G401.6 (cell line): ENCODE measurements around the gene NCAPD2.

Experiments
- FAIRE-seq: peaks from 2 replicates; lab custom pipeline; 2012; peaks lifted over from hg19 to GRCh38; lab: Jason Lieb, UNC

The NCAPD2 gene, protein sequence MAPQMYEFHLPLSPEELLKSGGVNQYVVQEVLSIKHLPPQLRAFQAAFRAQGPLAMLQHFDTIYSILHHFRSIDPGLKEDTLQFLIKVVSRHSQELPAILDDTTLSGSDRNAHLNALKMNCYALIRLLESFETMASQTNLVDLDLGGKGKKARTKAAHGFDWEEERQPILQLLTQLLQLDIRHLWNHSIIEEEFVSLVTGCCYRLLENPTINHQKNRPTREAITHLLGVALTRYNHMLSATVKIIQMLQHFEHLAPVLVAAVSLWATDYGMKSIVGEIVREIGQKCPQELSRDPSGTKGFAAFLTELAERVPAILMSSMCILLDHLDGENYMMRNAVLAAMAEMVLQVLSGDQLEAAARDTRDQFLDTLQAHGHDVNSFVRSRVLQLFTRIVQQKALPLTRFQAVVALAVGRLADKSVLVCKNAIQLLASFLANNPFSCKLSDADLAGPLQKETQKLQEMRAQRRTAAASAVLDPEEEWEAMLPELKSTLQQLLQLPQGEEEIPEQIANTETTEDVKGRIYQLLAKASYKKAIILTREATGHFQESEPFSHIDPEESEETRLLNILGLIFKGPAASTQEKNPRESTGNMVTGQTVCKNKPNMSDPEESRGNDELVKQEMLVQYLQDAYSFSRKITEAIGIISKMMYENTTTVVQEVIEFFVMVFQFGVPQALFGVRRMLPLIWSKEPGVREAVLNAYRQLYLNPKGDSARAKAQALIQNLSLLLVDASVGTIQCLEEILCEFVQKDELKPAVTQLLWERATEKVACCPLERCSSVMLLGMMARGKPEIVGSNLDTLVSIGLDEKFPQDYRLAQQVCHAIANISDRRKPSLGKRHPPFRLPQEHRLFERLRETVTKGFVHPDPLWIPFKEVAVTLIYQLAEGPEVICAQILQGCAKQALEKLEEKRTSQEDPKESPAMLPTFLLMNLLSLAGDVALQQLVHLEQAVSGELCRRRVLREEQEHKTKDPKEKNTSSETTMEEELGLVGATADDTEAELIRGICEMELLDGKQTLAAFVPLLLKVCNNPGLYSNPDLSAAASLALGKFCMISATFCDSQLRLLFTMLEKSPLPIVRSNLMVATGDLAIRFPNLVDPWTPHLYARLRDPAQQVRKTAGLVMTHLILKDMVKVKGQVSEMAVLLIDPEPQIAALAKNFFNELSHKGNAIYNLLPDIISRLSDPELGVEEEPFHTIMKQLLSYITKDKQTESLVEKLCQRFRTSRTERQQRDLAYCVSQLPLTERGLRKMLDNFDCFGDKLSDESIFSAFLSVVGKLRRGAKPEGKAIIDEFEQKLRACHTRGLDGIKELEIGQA (N-terminal part only)

DNA sequence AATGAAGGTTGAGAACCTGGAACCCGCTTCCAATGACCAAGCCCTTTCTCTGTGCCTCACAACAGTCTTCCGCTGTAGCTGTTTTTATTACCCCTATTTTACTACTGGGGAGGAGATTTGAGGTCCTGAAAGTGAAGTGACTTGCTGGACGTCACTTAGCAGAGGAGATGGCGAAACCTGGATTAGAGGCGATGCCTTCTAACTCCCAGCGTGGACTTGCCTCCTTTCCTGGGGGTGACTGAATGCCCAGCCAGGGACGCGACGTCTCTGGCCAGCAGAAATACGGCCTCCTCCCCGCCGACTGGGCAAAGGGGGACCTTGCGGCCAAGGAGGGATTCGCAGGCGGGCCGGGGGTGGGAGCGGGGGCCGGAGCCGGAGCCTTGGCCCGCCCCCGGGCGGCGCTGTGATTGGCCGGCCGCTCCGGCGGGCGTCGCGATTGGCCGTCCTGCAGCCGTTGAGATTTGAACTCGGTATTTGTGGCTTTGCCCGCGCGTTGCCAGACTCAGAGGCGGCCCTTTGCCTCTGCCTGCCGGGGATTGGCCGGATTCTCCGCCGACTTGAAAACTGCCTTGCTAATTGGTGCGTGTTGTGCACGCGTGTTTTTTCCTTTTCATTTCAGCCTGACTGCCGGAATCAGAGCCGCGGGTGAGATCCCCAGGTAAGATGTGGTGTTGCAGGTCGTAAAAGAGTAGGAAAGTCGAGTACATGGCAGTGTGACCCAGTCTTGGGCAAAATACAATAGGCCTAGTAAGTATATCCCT, at the start of gene NCAPD2:
Gene NCAPD2, plus strand, starts transcription at position 606 of the 761 bp plus-strand sequence. CDS start 997 bp downstream, outside the sequence.
- peak; percentile 85 for FAIRE-seq

DNA sequence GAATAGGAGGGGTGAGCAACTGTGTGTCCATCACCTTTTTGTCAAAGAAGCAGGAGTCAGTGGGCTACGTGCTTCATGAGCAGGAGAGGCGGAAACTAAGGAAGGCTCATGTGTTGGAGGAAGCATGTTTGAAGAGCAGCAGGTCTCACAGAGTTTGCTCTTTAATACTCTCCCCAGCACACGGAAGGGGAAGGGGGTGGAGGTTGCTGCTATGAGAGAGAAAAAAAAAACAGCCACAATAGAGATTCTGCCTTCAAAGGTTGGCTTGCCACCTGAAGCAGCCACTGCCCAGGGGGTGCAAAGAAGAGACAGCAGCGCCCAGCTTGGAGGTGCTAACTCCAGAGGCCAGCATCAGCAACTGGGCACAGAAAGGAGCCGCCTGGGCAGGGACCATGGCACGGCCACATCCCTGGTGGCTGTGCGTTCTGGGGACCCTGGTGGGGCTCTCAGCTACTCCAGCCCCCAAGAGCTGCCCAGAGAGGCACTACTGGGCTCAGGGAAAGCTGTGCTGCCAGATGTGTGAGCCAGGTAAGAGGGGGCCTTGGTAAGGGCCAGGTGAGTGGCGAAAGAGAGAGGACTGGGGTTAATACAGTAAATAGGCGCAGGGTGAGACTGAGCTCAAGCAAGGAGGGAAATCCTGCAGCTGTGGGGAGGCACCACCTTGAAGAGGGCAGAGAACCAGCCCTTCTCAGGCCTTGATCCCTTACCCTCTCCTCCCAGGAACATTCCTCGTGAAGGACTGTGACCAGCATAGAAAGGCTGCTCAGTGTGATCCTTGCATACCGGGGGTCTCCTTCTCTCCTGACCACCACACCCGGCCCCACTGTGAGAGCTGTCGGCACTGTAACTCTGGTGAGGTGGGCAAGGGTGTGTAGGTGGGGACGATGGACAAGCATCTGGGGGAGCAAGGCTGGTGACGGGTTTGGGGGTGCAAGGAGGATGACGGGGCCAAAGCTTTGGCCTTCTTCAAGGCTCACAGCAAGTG, 48.9 kb upstream of the NCAPD2 start, which contains the start of gene CD27:
Gene CD27, plus strand, starts transcription at position 252 of the 985 bp plus-strand sequence. Its CDS starts 141 bp downstream, at position 393.
- FAIRE-seq = no peak

DNA sequence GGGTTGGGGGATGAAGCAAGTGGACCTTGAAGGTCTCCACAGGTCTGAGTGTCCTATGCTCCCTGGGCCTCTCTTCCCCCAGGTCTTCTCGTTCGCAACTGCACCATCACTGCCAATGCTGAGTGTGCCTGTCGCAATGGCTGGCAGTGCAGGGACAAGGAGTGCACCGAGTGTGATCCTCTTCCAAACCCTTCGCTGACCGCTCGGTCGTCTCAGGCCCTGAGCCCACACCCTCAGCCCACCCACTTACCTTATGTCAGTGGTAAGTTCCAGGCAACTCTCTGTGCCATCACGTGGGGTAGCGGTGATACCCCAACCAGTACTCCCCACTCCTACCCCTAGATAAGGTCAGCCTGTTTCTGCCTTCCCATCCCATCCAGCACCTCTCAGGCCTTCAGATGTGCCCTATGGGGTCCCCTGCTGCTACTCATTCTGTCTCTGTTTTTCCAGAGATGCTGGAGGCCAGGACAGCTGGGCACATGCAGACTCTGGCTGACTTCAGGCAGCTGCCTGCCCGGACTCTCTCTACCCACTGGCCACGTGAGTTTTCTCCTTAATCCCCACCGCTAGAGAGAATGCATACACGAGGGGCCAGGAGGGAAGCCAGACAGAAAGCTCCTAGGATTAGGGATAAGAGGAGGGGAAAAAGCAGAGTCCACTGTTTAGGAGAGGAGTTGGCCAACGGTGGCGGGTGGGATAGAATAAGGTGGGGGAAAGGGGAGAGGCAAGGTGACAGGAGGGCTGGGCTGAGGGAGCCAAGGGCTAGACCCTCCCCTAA, 43.6 kb upstream of the NCAPD2 start:
- FAIRE-seq = no peak

DNA sequence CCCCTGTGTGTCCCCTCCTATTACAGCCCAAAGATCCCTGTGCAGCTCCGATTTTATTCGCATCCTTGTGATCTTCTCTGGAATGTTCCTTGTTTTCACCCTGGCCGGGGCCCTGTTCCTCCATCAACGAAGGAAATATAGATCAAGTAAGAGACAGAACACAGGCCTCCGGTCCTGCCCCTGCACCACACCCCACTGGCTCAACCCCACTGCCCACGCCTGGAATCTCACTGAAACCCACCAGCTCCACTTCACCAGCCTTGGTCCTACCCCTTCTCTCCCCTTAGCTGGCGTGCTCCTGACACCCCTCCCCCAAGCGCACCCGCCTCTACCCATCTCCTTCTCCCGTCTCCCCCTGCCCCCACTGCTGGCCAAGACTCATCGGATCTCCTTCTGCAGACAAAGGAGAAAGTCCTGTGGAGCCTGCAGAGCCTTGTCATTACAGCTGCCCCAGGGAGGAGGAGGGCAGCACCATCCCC, 43.0 kb upstream of the NCAPD2 start:
- no peak for FAIRE-seq

DNA sequence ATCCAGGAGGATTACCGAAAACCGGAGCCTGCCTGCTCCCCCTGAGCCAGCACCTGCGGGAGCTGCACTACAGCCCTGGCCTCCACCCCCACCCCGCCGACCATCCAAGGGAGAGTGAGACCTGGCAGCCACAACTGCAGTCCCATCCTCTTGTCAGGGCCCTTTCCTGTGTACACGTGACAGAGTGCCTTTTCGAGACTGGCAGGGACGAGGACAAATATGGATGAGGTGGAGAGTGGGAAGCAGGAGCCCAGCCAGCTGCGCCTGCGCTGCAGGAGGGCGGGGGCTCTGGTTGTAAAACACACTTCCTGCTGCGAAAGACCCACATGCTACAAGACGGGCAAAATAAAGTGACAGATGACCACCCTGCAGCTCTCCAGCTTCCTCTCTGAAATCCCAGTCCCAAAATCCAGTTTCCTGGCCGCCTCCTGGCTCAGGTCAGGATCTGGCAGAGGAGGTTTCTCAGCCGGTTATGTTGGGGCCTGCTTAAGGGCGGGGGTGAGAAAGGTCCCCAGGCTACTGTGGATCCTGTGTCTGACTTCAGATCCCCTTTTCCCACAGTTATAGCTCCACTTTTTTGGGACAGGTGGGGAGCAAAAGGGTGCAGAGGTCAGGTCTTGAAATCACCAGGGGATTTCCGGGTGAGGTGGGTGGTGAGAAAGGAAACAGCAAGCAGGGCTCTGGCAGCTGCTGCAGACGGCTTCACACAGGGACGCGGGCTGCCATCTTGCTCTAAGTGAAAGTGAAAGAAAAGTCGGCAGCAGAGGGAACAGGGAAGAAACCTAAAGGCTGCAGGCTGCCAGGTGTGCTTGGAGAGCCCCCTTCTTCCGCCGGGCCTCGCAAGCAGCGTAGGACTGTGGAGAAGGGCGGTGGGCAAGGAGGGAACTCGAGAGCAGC, 42.3 kb upstream of the NCAPD2 start, which contains the start of gene TAPBPL:
Gene TAPBPL, plus strand, starts transcription at position 695 of the 897 bp plus-strand sequence. CDS start 207 bp downstream, outside the sequence.
- no peak for FAIRE-seq

DNA sequence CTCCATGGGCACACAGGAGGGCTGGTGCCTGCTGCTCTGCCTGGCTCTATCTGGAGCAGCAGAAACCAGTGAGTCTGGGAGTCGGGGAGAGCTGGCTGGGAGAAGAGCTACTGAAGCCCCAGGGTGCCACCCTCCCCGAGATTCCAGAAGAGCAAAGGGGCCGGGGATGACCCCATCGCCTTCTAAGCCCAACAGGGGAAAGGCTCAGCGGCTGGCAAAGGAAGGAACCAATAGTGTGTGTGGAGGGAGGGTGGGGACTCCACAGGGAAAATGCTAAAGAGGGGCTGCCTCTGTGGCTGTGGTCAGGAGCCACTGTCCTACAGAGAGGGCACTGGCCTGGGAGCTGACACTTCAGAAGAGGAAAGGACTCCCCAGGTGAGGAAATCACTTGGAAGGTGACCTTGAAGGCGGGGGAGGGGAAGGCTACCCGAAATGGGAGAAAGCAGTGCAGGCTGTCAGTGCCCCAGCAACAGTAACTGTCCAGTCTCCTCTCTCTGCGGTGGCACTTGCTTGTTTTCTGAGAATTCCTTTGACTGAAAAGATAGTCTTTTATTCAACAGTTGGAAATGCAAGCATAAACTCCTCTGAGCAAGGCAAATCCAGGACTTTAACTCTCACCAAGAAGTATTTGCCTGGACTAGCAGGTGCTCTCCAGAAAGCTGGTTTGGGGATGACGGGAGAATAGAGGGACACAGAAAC, 41.5 kb upstream of the NCAPD2 start:
- no peak for FAIRE-seq

DNA sequence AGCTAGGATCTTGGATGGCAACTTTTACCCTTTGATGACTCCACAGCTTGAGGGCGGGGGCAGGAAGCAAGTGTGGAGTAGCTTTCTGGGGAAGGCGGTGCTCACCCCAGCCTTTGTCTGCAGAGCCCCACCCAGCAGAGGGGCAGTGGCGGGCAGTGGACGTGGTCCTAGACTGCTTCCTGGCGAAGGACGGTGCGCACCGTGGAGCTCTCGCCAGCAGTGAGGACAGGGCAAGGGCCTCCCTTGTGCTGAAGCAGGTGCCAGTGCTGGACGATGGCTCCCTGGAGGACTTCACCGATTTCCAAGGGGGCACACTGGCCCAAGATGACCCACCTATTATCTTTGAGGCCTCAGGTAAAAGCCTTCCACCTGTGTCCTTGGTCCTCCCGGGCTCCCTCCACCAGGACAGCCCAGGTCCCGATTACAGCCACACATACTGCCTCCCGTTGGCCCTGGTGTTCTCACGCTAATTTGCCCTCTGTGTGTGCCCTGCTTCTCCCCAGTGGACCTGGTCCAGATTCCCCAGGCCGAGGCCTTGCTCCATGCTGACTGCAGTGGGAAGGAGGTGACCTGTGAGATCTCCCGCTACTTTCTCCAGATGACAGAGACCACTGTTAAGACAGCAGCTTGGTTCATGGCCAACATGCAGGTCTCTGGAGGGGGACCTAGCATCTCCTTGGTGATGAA, 40.8 kb upstream of the NCAPD2 start:
- FAIRE-seq = no peak

DNA sequence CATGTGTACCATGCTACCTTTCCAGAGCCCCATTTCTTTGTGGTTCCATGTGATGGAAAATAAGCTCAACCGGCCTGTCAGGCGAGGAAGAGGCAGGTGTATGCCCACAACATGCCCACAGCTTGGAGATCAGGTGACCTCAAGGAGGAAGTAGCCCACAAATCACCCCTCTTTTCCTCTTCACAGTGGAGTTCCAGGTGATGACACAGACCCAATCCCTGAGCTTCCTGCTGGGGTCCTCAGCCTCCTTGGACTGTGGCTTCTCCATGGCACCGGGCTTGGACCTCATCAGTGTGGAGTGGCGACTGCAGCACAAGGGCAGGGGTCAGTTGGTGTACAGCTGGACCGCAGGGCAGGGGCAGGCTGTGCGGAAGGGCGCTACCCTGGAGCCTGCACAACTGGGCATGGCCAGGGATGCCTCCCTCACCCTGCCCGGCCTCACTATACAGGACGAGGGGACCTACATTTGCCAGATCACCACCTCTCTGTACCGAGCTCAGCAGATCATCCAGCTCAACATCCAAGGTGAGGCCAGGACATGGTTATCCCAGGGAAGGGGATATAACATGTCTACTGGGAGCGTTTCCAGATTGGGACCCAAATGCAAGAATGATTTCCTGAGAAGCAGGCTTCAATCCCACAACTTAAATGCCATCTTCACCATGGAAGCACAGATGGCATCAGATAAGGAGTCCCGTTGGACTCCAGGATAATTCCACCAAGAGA, 36.5 kb upstream of the NCAPD2 start:
- FAIRE-seq = no peak

DNA sequence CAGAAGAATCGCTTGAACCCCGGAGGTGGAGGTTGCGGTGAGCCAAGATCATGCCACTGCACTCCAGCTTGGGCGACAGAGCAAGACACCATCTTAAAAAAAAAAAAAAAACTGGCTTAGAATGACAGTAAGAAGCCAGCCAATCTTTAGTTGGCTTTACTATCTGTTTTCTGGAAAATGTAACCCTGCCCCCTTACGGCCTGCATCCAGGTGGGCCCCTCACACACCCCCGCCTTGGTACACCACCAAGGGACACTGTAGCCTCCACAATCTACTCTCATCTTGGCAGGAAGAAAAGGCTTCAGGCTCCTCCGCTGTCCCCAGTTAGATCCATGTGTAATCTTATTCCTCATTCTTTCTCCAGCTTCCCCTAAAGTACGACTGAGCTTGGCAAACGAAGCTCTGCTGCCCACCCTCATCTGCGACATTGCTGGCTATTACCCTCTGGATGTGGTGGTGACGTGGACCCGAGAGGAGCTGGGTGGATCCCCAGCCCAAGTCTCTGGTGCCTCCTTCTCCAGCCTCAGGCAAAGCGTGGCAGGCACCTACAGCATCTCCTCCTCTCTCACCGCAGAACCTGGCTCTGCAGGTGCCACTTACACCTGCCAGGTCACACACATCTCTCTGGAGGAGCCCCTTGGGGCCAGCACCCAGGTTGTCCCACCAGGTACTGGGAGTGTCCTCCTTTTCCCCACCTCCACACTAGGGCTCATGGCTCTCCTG, 35.5 kb upstream of the NCAPD2 start:
- FAIRE-seq = no peak

DNA sequence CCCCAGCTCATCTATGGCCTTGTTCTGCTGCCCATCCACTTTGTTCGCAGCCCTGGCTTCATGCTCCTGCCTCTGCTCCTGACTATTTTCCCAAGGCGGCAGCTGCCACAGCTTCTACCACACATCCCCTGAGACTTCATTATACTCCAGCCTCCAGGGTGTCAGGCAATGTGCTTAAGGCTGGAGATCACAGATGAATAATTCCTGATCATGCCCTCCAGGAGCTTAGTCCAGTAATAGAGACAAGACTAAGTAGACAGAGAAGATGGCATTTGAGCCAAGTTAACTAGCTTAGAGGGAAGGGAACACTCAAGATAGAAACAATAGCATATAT, 34.9 kb upstream of the NCAPD2 start:
- no peak for FAIRE-seq

DNA sequence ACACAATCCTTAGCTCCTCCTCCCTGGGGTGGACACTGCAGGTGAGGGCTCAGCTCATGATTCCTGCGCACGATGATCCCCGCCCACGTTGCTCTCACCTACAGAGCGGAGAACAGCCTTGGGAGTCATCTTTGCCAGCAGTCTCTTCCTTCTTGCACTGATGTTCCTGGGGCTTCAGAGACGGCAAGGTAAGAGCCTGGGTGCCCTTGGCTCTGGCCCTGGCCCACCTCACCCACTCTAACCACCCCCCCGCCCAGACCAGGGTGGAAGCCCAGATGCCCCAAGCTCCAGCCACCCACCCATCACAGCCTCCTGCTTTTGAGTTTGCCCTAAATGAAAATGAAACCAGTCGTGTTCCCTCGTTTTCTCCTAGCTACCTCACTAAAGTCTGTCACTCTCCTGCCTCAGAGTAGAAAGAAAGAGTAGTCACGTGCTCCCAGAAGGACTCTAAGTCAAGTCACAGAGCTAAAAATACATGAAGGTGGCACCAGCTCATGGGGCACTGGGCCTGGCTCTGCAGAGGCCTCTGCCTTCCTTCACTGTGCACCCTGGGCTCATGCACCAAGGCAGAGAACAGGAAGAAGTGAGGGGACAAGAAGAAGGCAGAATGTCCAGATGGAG, 33.0 kb upstream of the NCAPD2 start:
- FAIRE-seq = no peak

DNA sequence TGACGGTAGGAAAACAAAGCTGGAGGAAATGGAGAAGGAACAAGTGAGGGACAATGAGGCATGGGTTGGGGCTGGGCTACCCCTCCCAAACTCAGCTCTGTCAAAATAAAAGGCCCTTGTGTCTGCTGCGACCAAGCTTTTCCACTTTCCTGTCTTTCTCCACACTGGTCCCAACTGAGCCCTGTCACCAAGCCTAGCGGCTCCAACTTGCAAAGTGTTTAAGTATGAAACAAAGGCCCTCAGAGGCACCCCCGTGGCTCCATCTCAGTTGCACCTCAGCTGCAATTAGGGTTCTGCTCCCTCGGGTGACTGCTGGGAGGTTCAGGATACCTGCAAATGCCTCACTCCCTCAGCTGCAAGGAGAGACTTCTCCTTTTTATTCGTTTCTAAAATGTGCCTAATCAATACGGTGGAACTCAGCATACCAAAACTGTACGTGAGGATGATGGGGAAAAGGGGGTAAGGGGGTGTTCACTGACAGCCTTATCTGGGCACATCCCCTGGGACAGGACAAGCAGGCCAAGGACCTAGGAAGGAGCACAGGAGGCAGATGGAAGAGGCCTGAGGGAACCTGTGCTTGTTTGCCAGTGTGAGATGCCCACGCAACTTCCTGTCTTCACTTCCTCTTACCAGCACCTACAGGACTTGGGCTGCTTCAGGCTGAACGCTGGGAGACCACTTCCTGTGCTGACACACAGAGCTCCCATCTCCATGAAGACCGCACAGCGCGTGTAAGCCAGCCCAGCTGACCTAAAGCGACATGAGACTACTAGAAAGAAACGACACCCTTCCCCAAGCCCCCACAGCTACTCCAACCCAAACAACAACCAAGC, 32.3 kb upstream of the NCAPD2 start:
- no peak for FAIRE-seq

DNA sequence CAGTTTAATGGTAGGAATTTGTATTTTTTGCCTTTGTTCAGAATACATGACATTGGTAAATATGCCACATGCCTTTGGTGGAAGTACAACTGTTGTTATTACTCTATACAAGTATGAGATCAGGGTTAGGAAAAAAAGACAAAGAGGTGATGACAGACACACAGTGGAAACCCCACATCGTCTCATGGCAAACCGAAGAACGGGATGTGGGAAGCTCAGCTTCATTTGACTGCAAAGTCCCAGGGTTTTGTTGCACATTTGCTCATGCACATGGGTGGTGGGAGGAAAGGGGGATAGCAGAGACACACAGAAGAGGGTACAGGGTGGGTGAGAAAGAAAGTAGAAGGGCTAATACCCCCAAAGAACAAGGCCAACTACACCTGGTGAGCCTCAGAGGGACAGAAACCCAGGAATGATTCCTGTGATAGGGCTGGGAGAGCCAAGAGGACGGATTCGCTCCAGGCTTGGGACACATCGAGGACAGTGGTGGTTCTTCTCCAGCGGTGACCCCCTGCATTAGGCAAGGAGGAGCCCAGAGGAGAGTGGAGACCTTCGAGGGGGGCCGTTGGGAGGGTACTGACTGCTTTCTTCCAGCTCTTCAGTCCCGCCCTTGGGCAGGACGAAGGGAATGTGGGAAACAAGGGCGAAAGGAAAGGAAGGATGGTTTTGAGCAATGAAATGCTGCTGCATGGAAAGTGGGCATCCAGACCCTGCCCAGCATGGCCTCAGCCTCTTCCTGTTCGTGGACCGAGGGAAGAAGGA, 31.5 kb upstream of the NCAPD2 start:
- no peak for FAIRE-seq
